PFSK-1 (cell line): ENCODE results near the gene KANK4.

Source experiments
- FOXP2 ChIP-seq: optimal IDR thresholded peaks from 2 replicates; pipeline ENCODE3; 2011; ENCODE audit warnings: borderline replicate concordance, control low read depth, inconsistent platforms; ENCODE audit not compliant: insufficient read depth; ENCODE audit errors: extremely low read length, extremely low read depth
- POLR2AphosphoS5 ChIP-seq: IDR thresholded peaks from 2 replicates; pipeline ENCODE4 v1.6.1; 2012; ENCODE audit warnings: low read depth, mild to moderate bottlenecking, control low read depth, low read length, moderate library complexity
- REST ChIP-seq, 2 experiments: IDR thresholded peaks; 2 replicates each; pipeline versions ENCODE4 v1.6.1 to v1.8.0; 2011 to 2012; ENCODE audit warnings: low read depth in 2 of 2, low read length in 2 of 2, control low read depth in 1 of 2, inconsistent platforms in 1 of 2, mild to moderate bottlenecking in 1 of 2, moderate library complexity in 1 of 2; ENCODE audit not compliant: insufficient read depth in 1 of 2
- SIN3A ChIP-seq: IDR thresholded peaks from 2 replicates; pipeline ENCODE4 v1.6.1; 2012; ENCODE audit warnings: mild to moderate bottlenecking, low read length, moderate library complexity, borderline replicate concordance; ENCODE audit not compliant: insufficient read depth
- TAF1 ChIP-seq: IDR thresholded peaks from 2 replicates; pipeline ENCODE4 v1.6.1; 2012; ENCODE audit warnings: low read length, control low read depth, borderline replicate concordance; ENCODE audit not compliant: insufficient read depth

Gene KANK4

GRCh38 chr1:62283986-62284385 lies 35.2 kb downstream of the KANK4 start:
- TF ChIP-seq REST (IDR thresholded peaks at IDR 0.05; ENCODE audit: insufficient read depth in 1 of 2, low read depth in 2 of 2, low read length in 2 of 2) (no peak), FOXP2 (no peak), SIN3A (no peak), POLR2AphosphoS5 (no peak), TAF1 (no peak)

- no peak for TF ChIP-seq FOXP2
- no peak for TF ChIP-seq POLR2AphosphoS5
- no peak for TF ChIP-seq SIN3A
- TF ChIP-seq TAF1, result no peak
- TF ChIP-seq REST (IDR thresholded peaks at IDR 0.05; ENCODE audit: insufficient read depth in 1 of 2, low read depth in 2 of 2, low read length in 2 of 2), result no peak
These were observed 36.1 kb downstream of the KANK4 start for GRCh38 chr1:62282909-62283755.

GRCh38 chr1:62281922-62282555 lies 37.2 kb downstream of the KANK4 start:
- no peak for TF ChIP-seq TAF1
- no peak for TF ChIP-seq REST (IDR thresholded peaks at IDR 0.05; ENCODE audit: insufficient read depth in 1 of 2, low read depth in 2 of 2, low read length in 2 of 2)
- no peak for TF ChIP-seq SIN3A
- TF ChIP-seq POLR2AphosphoS5, result no peak
- TF ChIP-seq FOXP2, result no peak

- TF ChIP-seq REST (IDR thresholded peaks at IDR 0.05; ENCODE audit: insufficient read depth in 1 of 2, low read depth in 2 of 2, low read length in 2 of 2), result no peak
- no peak for TF ChIP-seq FOXP2
- no peak for TF ChIP-seq SIN3A
- no peak for TF ChIP-seq TAF1
- no peak for TF ChIP-seq POLR2AphosphoS5
These were observed 38.2 kb downstream of the KANK4 start for GRCh38 chr1:62280960-62281465.
